ENCODE results near the gene MOB2.

Gene MOB2

GRCh38 chr11:1447845-1448825 is 38.4 kb downstream of the MOB2 start:
- TF ChIP-seq CTCF (IDR thresholded peaks at IDR 0.05), result no peak

GRCh38 chr11:1446623-1447022 is 40.0 kb downstream of the MOB2 start:
- TF ChIP-seq CTCF (IDR thresholded peaks at IDR 0.05), result no peak

- TF ChIP-seq CTCF (IDR thresholded peaks at IDR 0.05), result no peak
Measured at GRCh38 chr11:1445741-1446445, 40.7 kb downstream of the MOB2 start.

- no peak for TF ChIP-seq CTCF (IDR thresholded peaks at IDR 0.05)
Measured at GRCh38 chr11:1444823-1445422, 41.7 kb downstream of the MOB2 start.

GRCh38 chr11:1444321-1444720 is 42.3 kb downstream of the MOB2 start:
- no peak for TF ChIP-seq CTCF (IDR thresholded peaks at IDR 0.05)

GRCh38 chr11:1443737-1444136 is 42.8 kb downstream of the MOB2 start:
- TF ChIP-seq CTCF (IDR thresholded peaks at IDR 0.05), result no peak

- no peak for TF ChIP-seq CTCF (IDR thresholded peaks at IDR 0.05)
Measured at GRCh38 chr11:1442807-1443366, 43.7 kb downstream of the MOB2 start.
